NCI-H1436 treated with DMSO at 0.1 percent for 48 hours (cell line): Measurements from ENCODE around the gene PGM1.

ENCODE experiments used
- DNase-seq: peaks from one replicate; lab custom pipeline; 2025; lab: John Stamatoyannopoulos, UW

The PGM1 gene

GRCh38 chr1:63665824-63666223 is 72.6 kb downstream of the PGM1 start:
- DNase-seq = no peak

- DNase-seq = no peak
Measured at GRCh38 chr1:63668298-63668697, 75.1 kb downstream of the PGM1 start.

- DNase-seq = no peak
Measured at GRCh38 chr1:63669151-63669961, 76.1 kb downstream of the PGM1 start.

GRCh38 chr1:63670164-63670563 is 77.0 kb downstream of the PGM1 start:
- no peak for DNase-seq

- no peak for DNase-seq
Measured at GRCh38 chr1:63671514-63671913, 78.3 kb downstream of the PGM1 start.

GRCh38 chr1:63674238-63674864 is 81.1 kb downstream of the PGM1 start:
- DNase-seq = no peak

GRCh38 chr1:63674865-63675419 is 81.7 kb downstream of the PGM1 start:
- DNase-seq = no peak

GRCh38 chr1:63675420-63675931 is 82.3 kb downstream of the PGM1 start:
- DNase-seq = no peak

GRCh38 chr1:63677497-63677896 is 84.3 kb downstream of the PGM1 start:
- DNase-seq = no peak

- no peak for DNase-seq
Measured at GRCh38 chr1:63678200-63678599, 85.0 kb downstream of the PGM1 start.

GRCh38 chr1:63679076-63679475 is 85.9 kb downstream of the PGM1 start:
- no peak for DNase-seq

GRCh38 chr1:63679589-63679988 is 86.4 kb downstream of the PGM1 start:
- DNase-seq = no peak

- no peak for DNase-seq
Measured at GRCh38 chr1:63682936-63683335, 89.7 kb downstream of the PGM1 start.

GRCh38 chr1:63683759-63684158 is 90.5 kb downstream of the PGM1 start:
- DNase-seq = no peak

GRCh38 chr1:63686696-63687095 is 93.5 kb downstream of the PGM1 start:
- no peak for DNase-seq

- no peak for DNase-seq
Measured at GRCh38 chr1:63688302-63688890, 95.2 kb downstream of the PGM1 start.

- no peak for DNase-seq
Measured at GRCh38 chr1:63690966-63691700, 97.9 kb downstream of the PGM1 start.

- DNase-seq = peak; percentile 48
Measured at GRCh38 chr1:63691701-63692425, 98.7 kb downstream of the PGM1 start.

GRCh38 chr1:63693944-63694571 is 100.8 kb downstream of the PGM1 start:
- no peak for DNase-seq

- DNase-seq = no peak
Measured at GRCh38 chr1:63698001-63698838, 105.0 kb downstream of the PGM1 start.
